GM19035 (cell line): ENCODE results near the gene EPHA6.

Experiments used
- ATAC-seq: cut with Tn5 transposase; IDR thresholded peaks from one replicate; pipeline ENCODE4 v1.9.1; 2021; ENCODE audit not compliant: unreplicated experiment

EPHA6 gene

DNA sequence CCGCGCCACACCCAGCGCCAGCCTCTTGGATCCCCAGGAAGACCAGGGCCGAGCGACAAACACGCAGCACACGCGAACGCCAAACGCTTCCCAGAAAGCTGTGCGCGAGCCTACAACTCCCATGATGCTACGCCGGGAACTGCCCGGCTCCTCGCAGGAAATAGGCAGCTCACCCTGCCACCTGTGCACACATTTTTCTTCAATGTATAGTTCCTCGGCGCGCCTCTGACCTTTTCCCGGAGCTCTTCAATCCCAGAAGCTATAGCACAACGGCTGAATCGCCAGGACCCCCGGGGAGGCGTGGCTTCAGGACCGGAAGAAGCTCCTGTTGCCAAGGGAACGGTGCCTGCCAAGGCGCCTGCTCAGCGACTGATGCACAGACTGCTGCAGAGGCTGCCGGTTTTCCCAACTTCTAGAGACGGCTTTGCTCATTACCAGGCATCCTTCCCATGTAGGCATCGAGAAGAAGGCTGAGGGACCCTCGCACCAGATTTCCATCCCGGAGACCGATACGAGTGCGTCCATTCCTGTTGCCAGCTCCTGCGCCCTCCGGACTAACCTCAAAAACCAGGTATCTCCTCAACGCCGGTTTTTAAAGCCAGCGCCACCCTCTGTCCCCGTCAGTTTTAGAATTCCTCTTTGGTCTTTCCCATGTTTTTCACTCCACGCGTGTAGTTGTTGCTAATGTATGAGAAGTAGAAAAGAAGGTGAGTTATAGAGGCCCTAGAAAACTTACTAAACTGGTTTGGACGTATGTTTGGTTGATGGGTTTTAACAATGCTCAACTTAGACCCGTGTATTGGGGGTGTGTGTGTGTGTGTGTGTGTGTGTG is 950.2 kb downstream of the EPHA6 start, which contains the start of gene ARL6:
Gene ARL6 (plus strand): TSS at position 352 of the 832 bp plus-strand sequence. CDS start 3,350 bp downstream, outside the sequence.
- ATAC-seq = peak; percentile 98

DNA sequence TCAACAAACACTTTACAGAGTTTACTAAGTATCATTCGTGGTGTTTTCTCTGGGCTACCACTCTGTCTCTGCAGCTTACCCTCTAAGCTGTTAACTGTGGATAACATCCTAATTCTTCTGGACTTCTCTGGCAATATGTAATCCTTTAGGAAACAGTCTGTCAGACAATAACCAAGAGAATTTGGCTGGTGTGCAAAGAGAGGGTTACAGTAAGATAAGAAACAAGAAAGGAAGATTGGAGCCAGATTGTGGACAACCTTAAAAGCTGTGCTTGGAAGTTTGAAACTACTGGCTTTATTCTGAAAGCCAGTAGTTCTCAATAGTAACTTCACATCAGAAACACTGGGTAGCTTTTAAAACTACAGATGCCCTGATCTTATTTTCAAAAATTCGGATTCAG is 950.9 kb downstream of the EPHA6 start:
- no peak for ATAC-seq

DNA sequence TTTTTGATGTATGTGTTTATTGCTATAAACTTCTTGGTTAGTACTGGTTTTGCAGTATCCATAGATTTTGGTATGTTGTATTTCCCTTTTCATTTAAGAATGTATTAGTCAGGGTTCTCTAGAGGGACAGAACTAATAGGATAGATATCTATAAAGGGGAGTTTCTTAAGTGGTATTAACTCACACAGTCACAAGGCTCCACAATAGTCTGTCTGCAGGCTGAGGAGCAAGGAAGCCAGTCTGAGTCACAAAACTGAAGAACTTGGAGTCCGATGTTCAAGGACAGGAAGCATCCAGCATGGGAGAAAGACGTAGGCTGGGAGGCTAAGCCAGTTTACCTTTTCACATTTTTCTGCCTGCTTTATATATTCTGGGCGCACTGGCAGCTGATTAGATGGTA is 958.5 kb downstream of the EPHA6 start:
- ATAC-seq = no peak

DNA sequence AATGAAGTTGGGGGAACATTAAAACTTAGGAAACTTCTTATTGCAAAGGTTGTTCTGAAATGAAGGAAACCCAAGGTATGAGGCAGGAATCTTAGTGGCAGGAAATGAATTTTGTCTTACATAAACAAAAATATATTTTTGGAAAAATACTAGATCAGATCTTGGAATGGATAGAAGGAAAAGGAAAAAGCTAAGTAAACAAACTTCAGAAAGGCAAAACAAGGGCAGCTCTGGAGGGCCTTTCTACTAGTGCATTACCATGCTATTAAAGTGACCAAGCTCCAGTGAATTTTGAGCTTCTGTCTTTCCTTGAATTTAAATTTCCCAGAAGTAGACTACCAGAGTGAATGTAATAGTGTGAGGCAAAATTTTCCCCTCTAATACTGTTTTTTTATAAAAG is 963.8 kb downstream of the EPHA6 start:
- ATAC-seq = no peak

DNA sequence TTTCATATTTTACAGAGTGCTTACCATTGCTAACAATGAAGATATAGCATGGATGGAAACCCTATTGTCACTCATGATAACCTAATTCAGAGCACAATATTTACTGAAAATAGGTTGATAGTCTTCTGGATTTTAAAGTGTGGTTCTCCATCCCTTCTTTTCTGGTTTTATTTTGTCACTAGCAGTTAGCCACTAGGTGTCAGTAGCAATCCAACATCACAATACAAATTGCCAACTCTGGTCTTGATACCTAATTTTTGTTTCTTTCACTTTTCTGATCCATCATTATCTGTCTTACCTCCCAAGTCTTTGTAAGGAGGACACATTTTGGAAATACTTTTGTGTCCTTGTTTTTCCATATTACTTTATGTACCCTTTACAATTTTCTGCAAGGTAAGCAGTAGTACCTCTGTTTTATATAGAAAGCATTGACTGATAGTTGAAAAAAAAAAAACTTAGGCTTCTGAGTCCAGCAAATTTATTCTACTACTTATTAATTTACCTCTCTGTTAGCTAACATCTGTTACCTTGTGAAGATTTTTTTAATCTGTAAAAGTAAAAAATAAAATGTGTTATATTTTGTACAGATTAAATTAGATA is 979.1 kb downstream of the EPHA6 start:
- peak; percentile 83 for ATAC-seq

DNA sequence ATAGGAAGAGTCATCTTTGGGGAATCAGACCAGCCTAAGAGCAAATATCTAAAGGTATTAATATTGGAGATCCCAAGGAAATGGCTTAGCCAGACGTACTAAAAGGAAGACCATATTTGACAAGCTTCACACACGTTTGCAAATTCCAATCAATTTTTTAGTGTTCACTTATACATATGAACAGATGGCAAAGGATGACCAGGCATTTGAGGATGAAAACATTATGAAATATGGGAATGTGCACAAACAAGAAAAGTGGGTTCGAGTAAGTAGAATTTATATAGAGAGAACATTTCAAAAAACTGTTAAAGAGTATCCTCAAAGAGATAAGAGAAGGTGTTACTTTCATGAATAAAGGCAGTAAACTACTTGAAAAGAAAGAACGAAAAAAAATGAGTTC is 981.6 kb downstream of the EPHA6 start:
- no peak for ATAC-seq
